GM19397 (cell line): Measurements from ENCODE around the gene TMEM163.

Experiments used
- ATAC-seq: cut with Tn5 transposase; IDR thresholded peaks from one replicate; pipeline ENCODE4 v1.9.1; 2021; ENCODE audit warnings: mild to moderate bottlenecking, moderate library complexity; ENCODE audit not compliant: unreplicated experiment

TMEM163 gene

GRCh38 chr2:134416018-134416417 is 302.8 kb downstream of the TMEM163 start:
- no peak for ATAC-seq

DNA sequence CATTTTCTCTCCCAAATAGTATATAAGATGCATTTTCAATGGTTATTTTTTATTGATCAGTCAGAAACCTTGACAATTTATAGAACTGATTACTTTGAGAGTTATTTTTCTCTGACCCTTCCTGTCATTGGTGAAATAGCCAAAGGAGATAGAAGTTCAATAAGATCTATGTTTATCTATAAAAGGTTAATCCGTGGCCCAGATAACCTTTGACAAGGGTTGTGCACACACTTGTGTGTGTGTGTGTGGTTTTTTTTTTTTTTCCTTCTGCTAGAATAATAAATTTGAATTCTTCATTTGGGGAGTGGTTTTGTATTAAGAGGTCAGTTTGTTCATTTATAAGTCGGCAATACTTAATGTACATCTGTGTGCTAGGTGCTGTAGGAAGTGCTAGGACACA is 304.9 kb downstream of the TMEM163 start:
- ATAC-seq, result no peak

DNA sequence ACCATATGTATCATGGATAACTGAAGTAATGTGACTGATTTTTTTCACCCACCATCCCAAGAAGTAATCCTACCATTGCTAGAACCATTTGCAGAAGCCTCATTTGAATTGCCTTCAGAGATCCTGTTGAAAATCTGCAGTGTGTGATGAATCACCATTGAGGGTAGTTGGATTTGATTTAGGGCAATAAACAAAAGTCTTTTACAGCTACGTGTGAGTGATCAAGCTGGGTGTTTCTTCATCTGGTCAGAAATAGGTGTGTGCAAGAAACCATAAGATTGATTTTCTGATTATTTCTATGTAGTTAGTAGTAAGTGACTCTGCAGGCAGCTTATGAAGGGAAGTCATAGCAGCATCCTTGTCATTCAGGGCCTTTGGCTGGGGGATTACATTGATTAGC is 305.4 kb downstream of the TMEM163 start:
- ATAC-seq, result no peak

DNA sequence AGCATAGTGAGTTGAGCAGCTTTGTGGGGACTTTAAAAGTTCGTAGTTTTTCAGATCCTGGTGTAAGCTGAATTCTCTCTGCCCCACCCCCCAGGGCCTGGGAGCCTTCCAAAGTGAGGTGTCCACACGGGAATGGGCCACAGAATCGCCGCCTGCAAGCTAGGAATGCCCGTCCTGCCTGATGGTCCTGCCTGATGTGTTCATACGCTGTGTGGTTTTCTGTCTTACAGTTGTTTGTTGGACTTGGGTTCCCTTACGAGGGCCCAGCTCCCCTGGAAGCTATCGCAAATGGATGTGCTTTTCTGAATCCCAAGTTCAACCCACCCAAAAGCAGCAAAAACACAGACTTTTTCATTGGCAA is 306.2 kb downstream of the TMEM163 start:
- no peak for ATAC-seq

GRCh38 chr2:134411828-134412638 is 306.8 kb downstream of the TMEM163 start:
- peak; percentile 94 for ATAC-seq

DNA sequence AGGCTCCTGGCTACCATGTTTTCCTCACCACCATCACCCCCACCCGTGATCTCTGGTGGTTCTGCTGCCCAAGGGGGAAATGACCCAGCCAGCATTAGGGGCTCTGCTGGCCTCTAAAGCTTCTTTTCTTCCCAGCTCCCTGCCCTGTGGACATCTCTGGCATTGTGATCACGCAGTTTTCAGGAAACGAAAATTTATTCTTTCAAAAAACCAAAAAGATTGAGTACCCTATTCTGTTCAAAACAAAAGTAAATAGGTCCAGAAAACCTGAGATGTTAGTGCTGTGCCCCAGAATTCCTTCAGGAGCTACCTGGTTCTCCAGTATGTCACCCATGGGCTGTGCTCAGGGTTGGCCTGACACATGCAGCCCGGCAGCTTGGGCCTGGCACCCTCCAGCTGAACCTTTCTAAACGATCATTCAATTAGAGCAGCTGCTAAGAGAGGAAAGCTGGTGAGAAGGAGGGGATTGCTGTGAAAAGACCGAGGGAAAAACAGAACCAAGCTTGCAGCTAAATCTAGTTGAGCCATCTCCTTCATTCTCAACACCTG is 307.4 kb downstream of the TMEM163 start:
- no peak for ATAC-seq

DNA sequence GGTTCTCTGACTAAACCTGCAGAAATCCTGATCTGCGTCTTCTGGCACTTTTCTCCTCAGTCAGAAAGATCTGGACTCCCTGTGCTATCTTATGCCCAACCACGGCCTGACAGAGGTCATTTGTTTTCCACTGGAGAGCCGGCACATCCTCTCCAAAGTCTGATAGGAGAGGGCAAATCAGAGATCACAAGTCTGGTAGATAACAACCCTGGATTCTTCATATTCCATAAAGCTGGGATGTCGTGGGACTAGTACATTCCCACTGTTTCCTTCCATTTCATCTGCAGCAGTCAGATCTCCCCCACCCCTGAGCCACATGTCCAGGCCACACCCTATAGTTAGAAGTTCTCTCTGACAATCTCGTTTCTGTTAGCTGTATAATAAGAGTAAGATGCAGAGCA is 308.0 kb downstream of the TMEM163 start:
- ATAC-seq, result no peak

- no peak for ATAC-seq
These were observed 308.8 kb downstream of the TMEM163 start for GRCh38 chr2:134410006-134410405.

DNA sequence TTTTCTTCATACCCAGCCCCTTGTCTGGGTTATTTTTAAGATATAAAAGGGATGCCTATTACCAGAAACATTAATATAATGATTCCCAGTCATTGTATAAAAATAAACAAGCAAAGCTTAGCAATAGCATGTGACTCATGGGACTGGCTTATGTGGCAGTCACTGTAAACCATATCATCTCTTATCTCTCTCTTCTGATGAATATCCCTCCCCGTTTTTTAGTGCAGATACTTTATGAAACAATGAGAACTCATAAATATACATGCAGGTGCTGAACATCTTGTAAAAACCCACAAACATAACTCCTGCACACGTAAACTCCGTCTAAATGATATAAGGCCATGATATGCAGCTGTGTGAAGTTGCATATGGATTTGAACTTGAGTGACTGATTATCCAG is 310.0 kb downstream of the TMEM163 start:
- ATAC-seq, result no peak

DNA sequence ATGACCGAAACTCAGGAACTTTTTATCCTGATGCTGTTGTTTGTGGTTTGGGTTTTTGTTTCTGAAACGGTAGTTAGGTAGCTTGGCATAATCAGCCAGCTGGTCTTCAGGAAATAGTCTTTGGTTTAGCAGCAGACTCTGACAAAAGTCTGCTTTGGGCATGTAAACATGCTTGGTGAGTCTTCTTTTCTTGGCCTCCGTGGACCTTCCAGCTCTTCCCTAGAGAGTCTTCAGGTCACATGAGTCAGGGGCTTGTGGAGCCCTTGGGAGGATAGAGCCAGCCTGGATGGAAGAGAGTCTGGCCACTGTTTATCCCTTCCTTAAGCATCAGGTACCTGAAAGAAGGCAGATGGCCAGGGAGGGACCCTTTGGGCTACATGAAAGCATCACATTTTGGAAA is 310.4 kb downstream of the TMEM163 start:
- no peak for ATAC-seq

DNA sequence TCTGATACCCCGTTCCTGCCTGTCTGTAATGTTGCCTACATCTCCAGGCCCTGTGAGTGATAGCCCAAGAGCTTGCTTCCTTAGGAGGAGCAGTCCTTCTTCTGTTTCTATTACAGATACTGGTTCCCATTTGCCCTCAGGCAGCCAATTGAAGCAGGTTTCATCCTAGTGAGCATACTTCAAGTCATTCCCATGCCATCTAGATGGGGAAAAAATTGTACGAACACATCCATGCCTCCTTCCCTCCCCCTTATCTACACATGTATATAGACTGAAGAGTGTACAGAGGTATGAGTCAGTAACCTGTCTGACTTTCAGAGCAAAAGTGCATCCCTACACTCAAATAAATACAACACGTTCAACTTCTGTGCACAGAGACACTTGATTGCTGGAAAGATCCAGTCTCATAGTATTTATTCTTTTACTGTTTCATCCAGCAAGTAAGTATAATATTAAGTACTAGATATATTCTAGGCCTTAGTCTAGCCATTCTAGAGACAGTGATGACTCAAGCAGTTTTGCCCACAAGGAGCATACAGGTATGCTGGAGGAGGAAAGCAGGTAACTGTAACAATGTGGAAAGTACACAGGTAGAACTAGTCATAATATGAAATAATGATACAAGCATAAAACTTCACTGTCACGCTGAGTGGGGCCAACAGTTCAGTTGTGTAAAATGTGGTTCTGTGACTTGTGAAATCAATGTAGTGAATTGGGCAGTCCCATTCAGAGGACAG is 311.5 kb downstream of the TMEM163 start:
- ATAC-seq, result no peak

DNA sequence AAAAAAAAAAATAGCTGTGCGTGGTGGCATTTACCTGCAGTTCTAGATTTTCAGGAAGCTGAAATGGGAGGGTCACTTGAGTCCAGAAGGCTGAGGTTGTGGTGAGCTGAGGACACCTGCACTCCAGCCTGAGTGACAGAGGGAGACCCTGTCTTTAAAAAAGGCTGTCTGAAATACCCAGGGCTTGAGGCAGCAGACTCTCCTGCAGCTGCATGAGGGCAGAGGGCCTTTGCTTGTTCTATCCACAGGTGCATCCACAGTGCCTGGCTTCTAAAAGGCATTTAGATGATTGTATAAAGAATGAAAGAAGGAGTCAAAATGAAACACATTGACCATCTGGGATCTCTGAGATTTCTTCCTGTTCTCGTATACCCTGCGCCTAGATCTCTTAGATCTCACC is 312.1 kb downstream of the TMEM163 start:
- no peak for ATAC-seq

GRCh38 chr2:134406311-134406710 is 312.5 kb downstream of the TMEM163 start:
- no peak for ATAC-seq
